ENCODE data around the gene SUMO3.

SUMO3 gene

GRCh38 chr21:44791246-44791645 lies 26.6 kb downstream of the SUMO3 start:
- Mint-ChIP-seq H3K27me3 (no peaks in the 10 kb centered on the region), H3K27ac (peak overlapping the region; percentile 9), H3K9me3 (no peaks in the 10 kb centered on the region), H3K4me1 (ENCODE audit: low read depth) (peaks cover 63% of the 10 kb centered on the region), H3K4me3 (no peak overlapping the region), H3K36me3 (ENCODE audit: low read depth) (peaks cover 86% of the 10 kb centered on the region)
- no peak for DNase-seq

GRCh38 chr21:44790368-44790767 lies 27.5 kb downstream of the SUMO3 start:
- Mint-ChIP-seq H3K36me3 (ENCODE audit: low read depth) (peaks cover 86% of the 10 kb centered on the region), H3K4me1 (ENCODE audit: low read depth) (peaks cover 57% of the 10 kb centered on the region), H3K4me3 (no peak overlapping the region), H3K9me3 (no peaks in the 10 kb centered on the region), H3K27me3 (no peaks in the 10 kb centered on the region), H3K27ac (peak overlapping the region; percentile 9)
- DNase-seq: no peak

- Mint-ChIP-seq H3K27me3 (no peaks in the 10 kb centered on the region), H3K27ac (peak overlapping the region; percentile 20), H3K4me1 (ENCODE audit: low read depth) (peaks cover 58% of the 10 kb centered on the region), H3K36me3 (ENCODE audit: low read depth) (peaks cover 89% of the 10 kb centered on the region), H3K4me3 (no peak overlapping the region), H3K9me3 (no peaks in the 10 kb centered on the region)
- DNase-seq: no peak
These were observed 28.0 kb downstream of the SUMO3 start for GRCh38 chr21:44789880-44790279.

- H3K27me3 Mint-ChIP-seq: no peaks in the 10 kb centered on the region
- no peak overlapping the region for H3K4me3 Mint-ChIP-seq
- H3K36me3 Mint-ChIP-seq (ENCODE audit: low read depth): peaks cover 89% of the 10 kb centered on the region
- H3K9me3 Mint-ChIP-seq: no peaks in the 10 kb centered on the region
- peaks cover 41% of the 10 kb centered on the region for H3K4me1 Mint-ChIP-seq (ENCODE audit: low read depth)
- DNase-seq: no peak
- no peak overlapping the region for H3K27ac Mint-ChIP-seq
These were observed 32.1 kb downstream of the SUMO3 start for GRCh38 chr21:44785620-44786335.

- Mint-ChIP-seq H3K4me3 (no peak overlapping the region), H3K9me3 (no peaks in the 10 kb centered on the region), H3K27me3 (no peaks in the 10 kb centered on the region), H3K27ac (no peak overlapping the region), H3K36me3 (ENCODE audit: low read depth) (peaks cover 89% of the 10 kb centered on the region), H3K4me1 (ENCODE audit: low read depth) (peaks cover 41% of the 10 kb centered on the region)
- peak; percentile 20 for DNase-seq
These were observed 33.1 kb downstream of the SUMO3 start for GRCh38 chr21:44784810-44785209.

- no peaks in the 10 kb centered on the region for H3K9me3 Mint-ChIP-seq
- no peak for DNase-seq
- peaks cover 92% of the 10 kb centered on the region for H3K36me3 Mint-ChIP-seq (ENCODE audit: low read depth)
- no peaks in the 10 kb centered on the region for H3K27me3 Mint-ChIP-seq
- no peak overlapping the region for H3K27ac Mint-ChIP-seq
- H3K4me3 Mint-ChIP-seq: no peak overlapping the region
- peaks cover 38% of the 10 kb centered on the region for H3K4me1 Mint-ChIP-seq (ENCODE audit: low read depth)
These were observed 34.7 kb downstream of the SUMO3 start for GRCh38 chr21:44783020-44783696.

- DNase-seq: no peak
- H3K4me3 Mint-ChIP-seq: no peak overlapping the region
- H3K27ac Mint-ChIP-seq: no peak overlapping the region
- H3K9me3 Mint-ChIP-seq: no peaks in the 10 kb centered on the region
- H3K27me3 Mint-ChIP-seq: no peaks in the 10 kb centered on the region
- H3K4me1 Mint-ChIP-seq (ENCODE audit: low read depth): peaks cover 34% of the 10 kb centered on the region
- H3K36me3 Mint-ChIP-seq (ENCODE audit: low read depth): peaks cover 89% of the 10 kb centered on the region
These were observed 36.9 kb downstream of the SUMO3 start for GRCh38 chr21:44780767-44781459.

GRCh38 chr21:44780137-44780502 lies 37.7 kb downstream of the SUMO3 start:
- Mint-ChIP-seq H3K4me1 (ENCODE audit: low read depth) (peaks cover 30% of the 10 kb centered on the region), H3K27ac (peak overlapping the region; percentile 29), H3K4me3 (no peak overlapping the region), H3K9me3 (no peaks in the 10 kb centered on the region), H3K27me3 (no peaks in the 10 kb centered on the region), H3K36me3 (ENCODE audit: low read depth) (peaks cover 88% of the 10 kb centered on the region)
- no peak for DNase-seq

- peaks cover 30% of the 10 kb centered on the region for H3K4me1 Mint-ChIP-seq (ENCODE audit: low read depth)
- H3K27ac Mint-ChIP-seq: no peak overlapping the region
- no peaks in the 10 kb centered on the region for H3K9me3 Mint-ChIP-seq
- peaks cover 88% of the 10 kb centered on the region for H3K36me3 Mint-ChIP-seq (ENCODE audit: low read depth)
- DNase-seq: no peak
- no peaks in the 10 kb centered on the region for H3K27me3 Mint-ChIP-seq
- no peak overlapping the region for H3K4me3 Mint-ChIP-seq
These were observed 38.3 kb downstream of the SUMO3 start for GRCh38 chr21:44779417-44780136.

- Mint-ChIP-seq H3K4me3 (no peak overlapping the region), H3K4me1 (ENCODE audit: low read depth) (peaks cover 30% of the 10 kb centered on the region), H3K27ac (no peak overlapping the region), H3K36me3 (ENCODE audit: low read depth) (peaks cover 87% of the 10 kb centered on the region), H3K27me3 (no peaks in the 10 kb centered on the region), H3K9me3 (no peaks in the 10 kb centered on the region)
- no peak for DNase-seq
These were observed 38.9 kb downstream of the SUMO3 start for GRCh38 chr21:44778983-44779382.

- H3K36me3 Mint-ChIP-seq (ENCODE audit: low read depth): peaks cover 87% of the 10 kb centered on the region
- H3K27me3 Mint-ChIP-seq: no peaks in the 10 kb centered on the region
- no peak overlapping the region for H3K27ac Mint-ChIP-seq
- H3K4me3 Mint-ChIP-seq: no peak overlapping the region
- H3K9me3 Mint-ChIP-seq: no peaks in the 10 kb centered on the region
- DNase-seq: no peak
- H3K4me1 Mint-ChIP-seq (ENCODE audit: low read depth): peaks cover 29% of the 10 kb centered on the region
These were observed 39.4 kb downstream of the SUMO3 start for GRCh38 chr21:44778499-44778911.

GRCh38 chr21:44778094-44778493 lies 39.8 kb downstream of the SUMO3 start:
- no peak overlapping the region for H3K27ac Mint-ChIP-seq
- H3K4me3 Mint-ChIP-seq: no peak overlapping the region
- peaks cover 25% of the 10 kb centered on the region for H3K4me1 Mint-ChIP-seq (ENCODE audit: low read depth)
- no peaks in the 10 kb centered on the region for H3K9me3 Mint-ChIP-seq
- DNase-seq: no peak
- peaks cover 87% of the 10 kb centered on the region for H3K36me3 Mint-ChIP-seq (ENCODE audit: low read depth)
- H3K27me3 Mint-ChIP-seq: no peaks in the 10 kb centered on the region

GRCh38 chr21:44774972-44775371 lies 42.9 kb downstream of the SUMO3 start:
- DNase-seq: no peak
- H3K27me3 Mint-ChIP-seq: no peaks in the 10 kb centered on the region
- no peak overlapping the region for H3K27ac Mint-ChIP-seq
- H3K4me3 Mint-ChIP-seq: no peak overlapping the region
- peaks cover 6% of the 10 kb centered on the region for H3K4me1 Mint-ChIP-seq (ENCODE audit: low read depth)
- H3K36me3 Mint-ChIP-seq (ENCODE audit: low read depth): peaks cover 90% of the 10 kb centered on the region
- H3K9me3 Mint-ChIP-seq: no peaks in the 10 kb centered on the region

GRCh38 chr21:44773291-44773932 lies 44.5 kb downstream of the SUMO3 start:
- H3K27me3 Mint-ChIP-seq: no peaks in the 10 kb centered on the region
- DNase-seq: no peak
- no peaks in the 10 kb centered on the region for H3K9me3 Mint-ChIP-seq
- H3K4me3 Mint-ChIP-seq: no peak overlapping the region
- H3K36me3 Mint-ChIP-seq (ENCODE audit: low read depth): peaks cover 91% of the 10 kb centered on the region
- H3K27ac Mint-ChIP-seq: no peak overlapping the region
- H3K4me1 Mint-ChIP-seq (ENCODE audit: low read depth): no peaks in the 10 kb centered on the region
